Measurements from ENCODE around the gene PTPRA.

The PTPRA gene

GRCh38 chr20:2859330-2860121 lies 13.8 kb upstream of the PTPRA start:
- no peak for DNase-seq

GRCh38 chr20:2864626-2865025 lies 8.7 kb upstream of the PTPRA start:
- no peak for DNase-seq

- no peak for DNase-seq
Observed at GRCh38 chr20:2865101-2865500, 8.2 kb upstream of the PTPRA start.

GRCh38 chr20:2865630-2866029 lies 7.7 kb upstream of the PTPRA start:
- DNase-seq: peak in 1 of 2 experiments; percentile 34

GRCh38 chr20:2866236-2866635 lies 7.0 kb upstream of the PTPRA start:
- DNase-seq: no peak

GRCh38 chr20:2867081-2867864 lies 6.0 kb upstream of the PTPRA start:
- DNase-seq: no peak

GRCh38 chr20:2869381-2869780 lies 3.9 kb upstream of the PTPRA start:
- DNase-seq: no peak

- no peak for DNase-seq
Observed at GRCh38 chr20:2871111-2871465, 2.2 kb upstream of the PTPRA start.

- peak in 1 of 2 experiments; percentile 10 for DNase-seq
Observed at GRCh38 chr20:2871661-2872458, 1.4 kb upstream of the PTPRA start.

GRCh38 chr20:2872459-2873009 lies 747 bp upstream of the PTPRA start:
- DNase-seq: peak; percentile 74

- DNase-seq: peak; percentile 35 to 47
Observed at GRCh38 chr20:2873747-2874041, 413 bp downstream of the PTPRA start.

GRCh38 chr20:2874456-2874855 lies 1.2 kb downstream of the PTPRA start:
- no peak for DNase-seq

- DNase-seq: no peak
Observed at GRCh38 chr20:2875690-2876203, 2.5 kb downstream of the PTPRA start.

- DNase-seq: no peak
Observed at GRCh38 chr20:2878515-2878914, 5.2 kb downstream of the PTPRA start.

- DNase-seq: no peak
Observed at GRCh38 chr20:2879146-2879545, 5.9 kb downstream of the PTPRA start.

GRCh38 chr20:2880650-2881049 lies 7.4 kb downstream of the PTPRA start:
- DNase-seq: no peak

- DNase-seq: no peak
Observed at GRCh38 chr20:2883726-2884637, 10.7 kb downstream of the PTPRA start.

- DNase-seq: no peak
Observed at GRCh38 chr20:2887715-2888114, 14.4 kb downstream of the PTPRA start.

- DNase-seq: no peak
Observed at GRCh38 chr20:2888224-2888955, 15.1 kb downstream of the PTPRA start.

- DNase-seq: no peak
Observed at GRCh38 chr20:2889209-2889608, 15.9 kb downstream of the PTPRA start.

GRCh38 chr20:2889797-2890196 lies 16.5 kb downstream of the PTPRA start:
- no peak for DNase-seq
